HG03571 (cell line): Measurements from ENCODE around the gene RFX1.
"Not testable (repeated sequence)": the region's sequence is repeated elsewhere in the genome, so short reads cannot be mapped to it uniquely, and the experiment has no call there.

Experiments
- ATAC-seq: cut with Tn5 transposase; IDR thresholded peaks from one replicate; pipeline ENCODE4 v1.9.1; 2021; ENCODE audit not compliant: unreplicated experiment

RFX1 gene

GRCh38 chr19:13979686-13980085 is 26.4 kb downstream of the RFX1 start:
- no peak for ATAC-seq

- ATAC-seq: no peak
These were observed 26.9 kb downstream of the RFX1 start for GRCh38 chr19:13979244-13979615.

DNA sequence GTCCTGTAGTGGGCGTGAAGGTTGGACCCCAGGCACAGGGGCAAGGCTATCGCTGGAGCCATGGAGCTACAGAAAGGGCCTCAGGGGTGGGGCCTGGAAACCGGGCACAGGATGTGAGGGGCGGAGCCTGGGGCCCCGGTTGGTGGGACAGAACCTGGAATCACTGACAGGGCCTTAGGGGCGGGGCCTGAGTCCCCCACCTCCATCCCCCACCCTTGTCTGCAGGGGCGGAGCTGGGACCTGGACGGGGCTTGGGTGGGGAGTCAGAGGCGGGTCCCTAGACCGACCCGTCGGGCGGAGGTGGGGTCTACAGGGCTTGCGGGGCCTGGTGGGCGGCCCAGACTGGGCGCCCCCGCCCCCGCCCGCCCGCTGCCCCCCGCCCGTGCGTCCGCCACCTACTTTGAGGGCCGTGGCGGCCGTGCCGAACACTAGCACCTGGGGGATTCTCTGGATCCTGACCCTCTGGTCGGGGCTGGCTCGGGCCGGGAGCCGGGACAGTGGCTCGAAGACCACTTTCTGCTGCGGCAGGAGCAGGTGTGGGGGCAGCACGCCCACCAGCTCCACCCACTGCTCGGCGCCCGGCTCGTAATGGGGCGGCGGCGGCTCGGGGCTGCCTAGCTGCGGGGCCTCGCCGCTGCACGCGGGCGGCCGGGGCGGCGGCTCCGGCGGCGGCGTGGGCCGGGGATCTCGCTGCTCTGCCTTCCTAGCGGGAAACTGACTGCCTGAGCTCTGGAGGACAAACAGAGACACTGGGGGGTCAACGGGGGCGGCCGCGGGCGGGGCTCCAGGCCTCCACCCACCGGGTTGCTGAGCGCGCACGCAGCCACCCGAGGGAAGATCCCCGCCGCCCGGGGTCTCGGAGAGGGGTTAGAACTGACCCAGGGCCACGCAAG is 27.5 kb downstream of the RFX1 start:
- ATAC-seq: no peak

GRCh38 chr19:13977803-13978202 is 28.3 kb downstream of the RFX1 start:
- ATAC-seq: no peak

- ATAC-seq: no peak
These were observed 29.7 kb downstream of the RFX1 start for GRCh38 chr19:13976446-13976845.

GRCh38 chr19:13975870-13976269 is 30.2 kb downstream of the RFX1 start:
- ATAC-seq: no peak

DNA sequence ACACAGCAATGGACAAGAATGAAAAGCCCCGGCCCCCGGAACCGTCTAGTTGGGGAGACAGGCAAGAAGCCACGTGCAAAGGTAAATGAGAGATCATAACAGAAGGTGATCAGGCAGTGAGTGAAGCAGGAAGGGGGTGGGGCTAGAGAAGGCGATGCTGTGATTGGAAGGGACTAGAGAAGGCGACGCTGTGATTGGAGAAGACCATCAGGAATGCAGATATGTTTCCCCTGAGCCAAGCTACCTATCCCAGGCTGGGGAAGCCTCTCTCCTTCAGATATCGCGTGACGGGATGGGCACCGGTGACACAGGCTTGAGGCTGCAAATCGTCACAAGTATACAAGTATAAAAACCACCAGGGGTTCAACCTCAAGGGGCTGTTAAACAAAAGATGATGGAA is 32.0 kb downstream of the RFX1 start:
- ATAC-seq: no peak

DNA sequence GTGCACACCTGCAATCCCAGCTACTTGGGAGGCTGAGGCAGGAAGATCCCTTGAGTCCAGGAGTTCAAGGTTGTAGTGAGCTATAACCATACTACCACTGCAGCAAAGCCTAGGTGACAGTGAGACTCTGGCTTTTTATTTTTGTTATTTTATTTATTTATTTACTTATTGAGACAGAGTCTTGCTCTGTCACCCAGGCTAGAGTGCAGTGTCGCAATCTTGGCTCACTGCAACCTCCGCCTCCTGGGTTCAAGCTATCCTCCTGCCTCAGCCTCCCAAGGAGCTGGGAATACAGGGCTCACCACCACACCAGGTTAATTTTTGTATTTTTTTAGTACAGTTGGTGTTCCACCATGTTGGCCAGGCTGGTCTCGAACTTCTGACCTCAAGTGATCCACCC is 32.6 kb downstream of the RFX1 start:
- ATAC-seq: not testable (repeated sequence)

DNA sequence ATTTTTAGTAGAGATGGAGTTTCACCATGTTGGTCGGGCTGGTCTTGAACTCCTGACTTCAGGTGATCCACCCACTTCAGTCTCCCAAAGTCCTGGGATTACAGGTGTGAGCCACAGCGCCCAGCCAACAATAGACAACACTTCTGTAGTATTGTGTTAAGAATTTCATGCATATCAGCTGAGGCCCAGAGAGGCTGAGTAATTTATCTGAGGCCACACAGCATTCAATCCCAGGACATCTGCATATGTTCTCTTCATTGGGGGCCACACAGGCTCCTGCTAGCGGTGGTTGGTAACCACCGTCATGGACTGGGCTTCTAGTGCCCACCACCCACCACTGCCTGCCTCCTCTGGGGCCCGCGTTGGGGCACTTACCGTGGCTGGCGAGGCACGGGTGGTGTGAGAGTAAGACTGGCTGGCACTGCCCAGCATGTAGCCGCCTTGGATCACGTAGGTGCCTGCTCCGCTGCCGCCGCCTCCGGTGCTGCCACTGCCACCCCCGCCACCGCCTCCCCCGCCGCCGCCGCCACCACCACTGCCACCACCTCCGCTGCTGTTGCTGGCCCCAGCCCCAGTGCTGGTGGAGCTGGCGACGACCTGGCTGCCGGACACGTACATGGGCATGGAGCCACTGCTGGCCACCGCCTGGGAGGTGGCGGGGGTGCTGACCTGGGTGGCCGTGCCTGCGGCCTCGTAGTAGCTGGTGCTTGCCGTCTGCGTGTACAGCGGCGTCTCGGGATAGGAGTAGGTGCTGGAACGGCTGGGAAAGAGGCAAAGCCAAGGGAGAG is 33.6 kb downstream of the RFX1 start:
- ATAC-seq: no peak

- not testable (repeated sequence) for ATAC-seq
These were observed 34.3 kb downstream of the RFX1 start for GRCh38 chr19:13971868-13972267.

DNA sequence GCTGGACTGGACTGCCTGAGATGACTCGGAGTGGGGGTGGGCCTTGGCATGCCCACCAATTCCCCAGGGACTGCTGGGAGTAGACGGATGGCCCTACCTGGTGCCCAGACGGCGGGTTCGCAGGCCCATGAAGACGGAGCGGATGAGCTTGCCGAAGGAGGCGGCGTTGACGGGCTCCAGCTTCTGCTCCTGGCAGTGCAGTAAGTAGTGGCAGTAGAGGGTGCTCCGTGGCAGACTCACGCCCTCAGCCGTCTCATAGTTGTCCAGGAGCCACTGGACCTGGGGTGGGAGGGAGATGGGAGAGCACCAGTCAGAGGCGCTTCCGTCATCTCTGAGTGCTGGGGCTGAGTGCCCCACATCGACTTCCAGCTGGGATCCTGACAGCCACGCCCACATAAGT is 36.2 kb downstream of the RFX1 start:
- ATAC-seq: no peak

GRCh38 chr19:13968999-13969398 is 37.1 kb downstream of the RFX1 start:
- no peak for ATAC-seq

DNA sequence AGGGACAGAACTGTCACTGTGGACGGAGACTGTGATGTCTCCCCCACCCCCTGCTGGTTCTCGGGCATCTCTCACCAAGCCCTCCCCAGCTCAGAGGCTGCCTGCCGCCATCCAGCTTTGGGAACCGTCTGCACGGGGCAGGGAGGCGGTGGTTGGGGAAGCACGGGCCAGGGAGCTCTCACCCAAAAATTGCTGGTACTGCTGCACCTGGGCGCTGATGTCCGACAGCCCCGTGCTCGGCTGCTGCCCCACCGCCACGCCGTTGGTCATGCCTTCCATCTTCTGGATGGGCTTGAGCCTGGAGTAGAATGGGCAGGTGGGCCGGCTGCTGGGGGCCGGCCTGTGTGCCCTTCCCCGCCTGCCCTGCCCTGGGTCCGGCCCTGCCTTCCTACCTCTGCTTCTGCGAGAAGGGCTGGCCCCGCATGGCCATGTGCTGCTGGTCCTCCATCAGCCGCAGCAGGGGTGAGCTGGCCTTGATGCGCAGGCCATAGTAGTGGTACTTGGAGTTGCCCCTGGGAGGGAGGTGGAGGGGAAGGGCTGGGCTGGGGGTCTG is 37.7 kb downstream of the RFX1 start:
- ATAC-seq: no peak

DNA sequence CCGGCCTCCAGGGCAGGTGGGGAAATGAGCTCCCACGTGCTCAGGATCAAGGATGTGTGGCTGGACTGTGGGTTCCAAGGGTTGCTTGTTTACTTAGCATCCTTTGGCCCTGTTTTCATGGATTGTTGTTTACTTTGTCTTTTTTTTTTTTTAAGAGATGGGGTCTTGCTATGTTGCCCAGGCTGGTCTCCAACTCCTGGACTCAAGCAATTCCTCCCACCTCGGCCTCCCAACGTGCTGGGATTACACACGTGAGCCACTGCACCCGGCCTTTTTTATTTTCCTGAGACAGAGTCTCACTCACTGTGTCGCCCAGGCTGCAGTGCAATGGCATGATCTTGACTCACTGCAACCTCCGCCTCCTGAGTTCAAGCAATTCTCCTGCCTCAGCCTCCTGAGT is 38.9 kb downstream of the RFX1 start:
- not testable (repeated sequence) for ATAC-seq

DNA sequence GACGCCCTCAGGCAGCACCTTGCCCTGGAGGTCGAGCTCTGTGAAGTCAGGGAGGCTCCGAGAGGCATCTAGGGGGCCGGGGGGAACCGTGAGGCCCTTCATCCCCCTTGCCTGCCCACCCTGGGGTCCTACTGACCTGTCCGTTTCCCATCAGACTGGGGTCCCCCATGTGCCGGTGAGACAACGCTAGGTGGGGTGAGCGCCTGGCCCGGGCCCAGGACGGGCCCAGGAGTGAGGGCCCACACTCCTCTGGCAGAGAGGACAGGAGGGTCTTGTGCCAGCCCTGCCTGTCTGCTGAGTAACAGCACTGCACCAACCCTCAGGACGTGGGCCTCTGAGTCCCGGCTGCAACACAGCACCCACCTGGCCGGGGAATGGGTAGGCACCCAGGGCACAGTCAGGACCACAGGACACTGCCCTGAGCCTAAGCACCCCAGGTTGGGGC is 39.4 kb downstream of the RFX1 start:
- no peak for ATAC-seq

DNA sequence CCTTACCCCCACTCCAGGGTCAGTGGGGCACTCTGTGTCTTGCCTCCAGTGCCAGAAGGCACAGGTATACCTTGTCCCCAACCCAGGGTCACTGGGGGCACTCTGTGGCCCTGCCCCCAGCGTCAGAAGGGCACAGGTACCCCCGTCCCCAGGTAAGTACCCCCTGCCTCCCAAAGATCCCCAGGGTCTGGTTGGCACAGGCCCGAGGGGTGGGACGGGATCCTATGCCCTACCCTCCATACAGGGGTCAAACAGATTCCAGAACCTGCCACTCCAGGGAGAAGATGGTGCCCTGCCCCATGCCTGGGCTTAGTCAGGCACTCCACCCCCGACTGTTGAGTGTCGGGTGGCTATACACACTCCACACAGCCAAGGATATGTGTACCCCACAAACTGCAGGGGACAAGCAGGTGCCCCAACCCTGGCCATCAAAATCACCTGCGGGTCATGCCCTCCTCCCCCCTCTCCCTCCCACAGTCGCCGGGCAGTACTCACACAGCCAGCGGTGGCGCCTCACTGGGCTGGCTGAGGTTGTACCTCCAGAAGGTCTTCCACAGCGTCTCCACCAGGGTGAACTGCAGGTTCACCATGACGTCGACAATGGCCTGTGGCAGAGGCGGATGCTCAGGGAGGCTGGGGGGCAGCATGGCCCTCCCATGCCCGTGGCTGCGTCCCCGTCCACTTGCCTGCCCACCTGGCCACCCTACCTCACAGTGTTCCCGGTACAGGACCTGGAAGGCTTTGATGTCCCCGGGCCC is 40.0 kb downstream of the RFX1 start:
- no peak for ATAC-seq

- ATAC-seq: no peak
These were observed 40.7 kb downstream of the RFX1 start for GRCh38 chr19:13965377-13965896.

DNA sequence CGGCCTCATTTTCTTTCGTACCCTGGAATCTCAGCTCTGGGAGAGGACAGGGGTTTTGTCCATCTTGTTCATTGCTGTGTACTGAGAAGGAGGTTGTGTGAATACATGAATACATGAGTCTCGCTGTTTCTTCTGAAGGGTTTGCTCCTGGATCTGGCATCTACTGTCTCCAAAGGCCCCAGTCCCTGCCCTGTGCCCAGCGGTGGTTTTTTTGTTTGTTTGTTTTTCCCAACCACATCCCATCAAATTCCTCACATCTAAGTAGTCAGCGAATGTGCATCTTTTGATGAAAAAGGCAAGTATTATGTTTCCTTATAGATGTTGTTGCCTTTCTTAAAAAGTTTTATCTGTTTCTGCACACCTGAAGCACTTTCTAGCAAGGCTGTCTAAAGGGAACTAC is 41.3 kb downstream of the RFX1 start:
- ATAC-seq: no peak

DNA sequence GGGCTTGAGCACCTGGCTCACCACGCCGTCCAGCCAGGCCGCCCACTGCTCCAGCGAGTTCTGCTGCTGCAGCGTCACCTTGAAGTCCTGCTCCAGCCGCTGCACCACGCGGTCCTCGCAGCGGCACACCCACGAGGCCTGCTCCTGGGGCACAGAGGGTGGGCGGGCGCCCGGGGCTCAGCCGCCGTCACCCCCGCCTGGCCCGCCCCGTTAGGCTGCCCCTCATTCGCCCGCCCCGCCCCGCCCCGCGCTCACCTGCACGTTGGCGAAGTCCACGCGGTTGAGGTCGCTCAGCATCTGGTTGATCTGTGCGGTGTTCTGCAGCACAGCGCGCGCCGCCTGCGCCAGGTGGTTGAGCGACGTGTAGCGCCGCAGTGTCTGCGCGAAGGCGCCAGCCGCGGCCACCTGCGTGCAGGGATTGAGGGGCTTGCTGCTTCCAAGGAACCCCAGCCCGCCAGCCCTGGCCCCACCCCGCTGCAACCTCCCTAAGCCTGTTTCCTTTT is 42.5 kb downstream of the RFX1 start:
- ATAC-seq: no peak

- no peak for ATAC-seq
These were observed 43.2 kb downstream of the RFX1 start for GRCh38 chr19:13962699-13963602.
